ENCODE measurements around the gene LMO3.

The LMO3 gene

GRCh38 chr12:16606117-16606200 lies at the start of gene LMO3:
TSS of gene LMO3 (minus strand) at chr12:16606162. CDS start at chr12:16600860, 5,302 bp downstream.
- DNase-seq (ENCODE audit: low read depth in 2 of 2), result no peak

- DNase-seq (ENCODE audit: low read depth in 2 of 2), result no peak
These were observed 30.6 kb upstream of the LMO3 start for GRCh38 chr12:16636435-16637055.

- DNase-seq (ENCODE audit: low read depth in 2 of 2), result no peak
These were observed 28.8 kb upstream of the LMO3 start for GRCh38 chr12:16634786-16635185.

- DNase-seq (ENCODE audit: low read depth in 2 of 2), result no peak
These were observed 21.0 kb upstream of the LMO3 start for GRCh38 chr12:16626991-16627390.

GRCh38 chr12:16622338-16622737 lies 16.4 kb upstream of the LMO3 start:
- DNase-seq (ENCODE audit: low read depth in 2 of 2), result no peak

GRCh38 chr12:16619537-16619936 lies 13.6 kb upstream of the LMO3 start:
- no peak for DNase-seq (ENCODE audit: low read depth in 2 of 2)

- no peak for DNase-seq (ENCODE audit: low read depth in 2 of 2)
These were observed 12.3 kb upstream of the LMO3 start for GRCh38 chr12:16618256-16618655.

- no peak for DNase-seq (ENCODE audit: low read depth in 2 of 2)
These were observed 7.2 kb upstream of the LMO3 start for GRCh38 chr12:16613199-16613598.

- DNase-seq (ENCODE audit: low read depth in 2 of 2), result no peak
These were observed 6.7 kb upstream of the LMO3 start for GRCh38 chr12:16612647-16613046.

GRCh38 chr12:16611146-16611545 lies 5.2 kb upstream of the LMO3 start:
- DNase-seq (ENCODE audit: low read depth in 2 of 2), result no peak

GRCh38 chr12:16610743-16611142 lies 4.8 kb upstream of the LMO3 start:
- no peak for DNase-seq (ENCODE audit: low read depth in 2 of 2)

- DNase-seq (ENCODE audit: low read depth in 2 of 2), result no peak
These were observed 4.1 kb upstream of the LMO3 start for GRCh38 chr12:16610001-16610585.

GRCh38 chr12:16608946-16609539 lies 3.1 kb upstream of the LMO3 start:
- DNase-seq (ENCODE audit: low read depth in 2 of 2), result no peak

- DNase-seq (ENCODE audit: low read depth in 2 of 2), result no peak
These were observed 2.2 kb upstream of the LMO3 start for GRCh38 chr12:16607906-16608775.

GRCh38 chr12:16606991-16607390 lies 1.0 kb upstream of the LMO3 start:
- no peak for DNase-seq (ENCODE audit: low read depth in 2 of 2)

GRCh38 chr12:16606201-16606849 lies 363 bp upstream of the LMO3 start:
- no peak for DNase-seq (ENCODE audit: low read depth in 2 of 2)

- DNase-seq (ENCODE audit: low read depth in 2 of 2), result no peak
These were observed 283 bp downstream of the LMO3 start for GRCh38 chr12:16605642-16606116.

GRCh38 chr12:16604596-16605252 lies 1.2 kb downstream of the LMO3 start:
- DNase-seq (ENCODE audit: low read depth in 2 of 2), result no peak

GRCh38 chr12:16603916-16604575 lies 1.9 kb downstream of the LMO3 start:
- no peak for DNase-seq (ENCODE audit: low read depth in 2 of 2)

- DNase-seq (ENCODE audit: low read depth in 2 of 2), result no peak
These were observed 2.6 kb downstream of the LMO3 start for GRCh38 chr12:16603260-16603915.

- DNase-seq (ENCODE audit: low read depth in 2 of 2), result no peak
These were observed 3.5 kb downstream of the LMO3 start for GRCh38 chr12:16602412-16602811.

All from activated CD4-positive, alpha-beta T cell treated with anti-CD3 and anti-CD28 coated beads for 24 hours (primary cell).